Osteoblast (primary cell): ENCODE data around the gene SIRPA. TPM values are rescaled to one million over a fixed set of nuclear protein-coding genes. Genes with fewer than 3 reads are reported as not detected.

Experiments
- DNase-seq: peaks from one replicate; pipeline ENCODE4 v3.0.0; 2011; ENCODE audit warnings: low spot score, mixed read lengths; ENCODE audit not compliant: insufficient read length; ENCODE audit errors: missing footprints
- H2AFZ ChIP-seq: 2 replicates; pipeline ENCODE4 v1.6.0; 2011; ENCODE audit warnings: mild to moderate bottlenecking, low read length
- H3K27ac ChIP-seq: 2 replicates; pipeline ENCODE4 v1.5.1; 2011; ENCODE audit warnings: mild to moderate bottlenecking, low read depth, low read length, moderate library complexity
- H3K27me3 ChIP-seq: 2 replicates; pipeline ENCODE4 v1.6.0; 2012; ENCODE audit warnings: mild to moderate bottlenecking, control low read depth, inconsistent platforms, low read length, moderate library complexity; ENCODE audit not compliant: insufficient read depth
- H3K36me3 ChIP-seq: 2 replicates; pipeline ENCODE4 v1.5.1; 2011; ENCODE audit warnings: mild to moderate bottlenecking, low read length, control low read depth, moderate library complexity; ENCODE audit not compliant: insufficient read depth
- H3K4me1 ChIP-seq: 2 replicates; pipeline ENCODE4 v1.5.1; 2011; ENCODE audit warnings: mild to moderate bottlenecking, low read length, control low read depth, moderate library complexity; ENCODE audit not compliant: insufficient read depth
- H3K4me2 ChIP-seq: 2 replicates; pipeline ENCODE4 v1.6.0; 2011; ENCODE audit warnings: mild to moderate bottlenecking, low read length; ENCODE audit not compliant: insufficient read depth
- H3K4me3 ChIP-seq: fragments of 200-600 bp; sonication (generic); 3 replicates; pipeline ENCODE4 v1.5.1; 2012; ENCODE audit warnings: mild to moderate bottlenecking, low read length, inconsistent platforms; ENCODE audit not compliant: insufficient read depth
- H3K79me2 ChIP-seq: 2 replicates; pipeline ENCODE4 v1.6.0; 2012; ENCODE audit warnings: mild to moderate bottlenecking, low read length, control low read depth, inconsistent platforms; ENCODE audit not compliant: insufficient read depth
- H3K9me3 ChIP-seq: 2 replicates; pipeline ENCODE4 v1.5.1; 2011; ENCODE audit warnings: low read depth, low read length, control low read depth
- H4K20me1 ChIP-seq: 2 replicates; pipeline ENCODE4 v1.6.0; 2012; ENCODE audit warnings: mild to moderate bottlenecking, low read length, control low read depth; ENCODE audit not compliant: insufficient read depth
- total RNA-seq: library from RNA; depleted of rRNA; stranded (reverse); fragments of >200 nt; gene quantifications from 2 replicates; pipeline ENCODE4 v1.2.3, GENCODE V29; 2012
- TF ChIP-seq, protein P1 (sequence below): IDR thresholded peaks from 2 replicates; pipeline ENCODE4 v1.5.1; 2011; ENCODE audit warnings: mild to moderate bottlenecking, low read depth, low read length, moderate library complexity; ENCODE audit errors: extremely low read depth

SIRPA gene
- total RNA-seq, 1 donor: 15.9 TPM

DNA sequence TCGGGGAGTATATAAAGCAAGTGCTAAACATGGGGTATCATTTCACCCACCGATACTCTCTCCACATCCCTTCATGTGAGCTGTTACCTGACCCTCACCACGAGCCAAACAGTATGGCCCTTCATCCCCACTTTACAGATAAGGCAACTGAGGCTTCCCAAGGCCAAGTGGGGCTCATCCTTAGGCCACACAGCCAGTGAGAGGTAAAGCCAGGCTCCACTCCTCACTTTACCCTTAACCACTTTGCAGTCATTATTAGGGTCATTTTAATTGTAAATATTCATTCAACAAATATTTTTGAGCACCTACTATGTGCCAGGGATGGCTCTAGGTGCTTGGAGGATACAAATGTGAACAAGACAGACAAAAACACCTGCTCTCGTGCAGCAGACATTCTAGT, 7.0 kb downstream of the SIRPA start:
- Histone ChIP-seq H4K20me1 (peaks cover 72% of the 10 kb centered on the region), H3K27ac (no peak overlapping the region), H2AFZ (no peak overlapping the region), H3K9me3 (no peaks in the 10 kb centered on the region), H3K79me2 (peaks cover 83% of the 10 kb centered on the region), H3K36me3 (peaks cover 15% of the 10 kb centered on the region), H3K27me3 (no peaks in the 10 kb centered on the region), H3K4me1 (peaks cover 17% of the 10 kb centered on the region), H3K4me2 (no peak overlapping the region), H3K4me3 (no peak overlapping the region)
- DNase-seq: no peak
- TF ChIP-seq, protein P1, sequence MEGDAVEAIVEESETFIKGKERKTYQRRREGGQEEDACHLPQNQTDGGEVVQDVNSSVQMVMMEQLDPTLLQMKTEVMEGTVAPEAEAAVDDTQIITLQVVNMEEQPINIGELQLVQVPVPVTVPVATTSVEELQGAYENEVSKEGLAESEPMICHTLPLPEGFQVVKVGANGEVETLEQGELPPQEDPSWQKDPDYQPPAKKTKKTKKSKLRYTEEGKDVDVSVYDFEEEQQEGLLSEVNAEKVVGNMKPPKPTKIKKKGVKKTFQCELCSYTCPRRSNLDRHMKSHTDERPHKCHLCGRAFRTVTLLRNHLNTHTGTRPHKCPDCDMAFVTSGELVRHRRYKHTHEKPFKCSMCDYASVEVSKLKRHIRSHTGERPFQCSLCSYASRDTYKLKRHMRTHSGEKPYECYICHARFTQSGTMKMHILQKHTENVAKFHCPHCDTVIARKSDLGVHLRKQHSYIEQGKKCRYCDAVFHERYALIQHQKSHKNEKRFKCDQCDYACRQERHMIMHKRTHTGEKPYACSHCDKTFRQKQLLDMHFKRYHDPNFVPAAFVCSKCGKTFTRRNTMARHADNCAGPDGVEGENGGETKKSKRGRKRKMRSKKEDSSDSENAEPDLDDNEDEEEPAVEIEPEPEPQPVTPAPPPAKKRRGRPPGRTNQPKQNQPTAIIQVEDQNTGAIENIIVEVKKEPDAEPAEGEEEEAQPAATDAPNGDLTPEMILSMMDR: no peak

DNA sequence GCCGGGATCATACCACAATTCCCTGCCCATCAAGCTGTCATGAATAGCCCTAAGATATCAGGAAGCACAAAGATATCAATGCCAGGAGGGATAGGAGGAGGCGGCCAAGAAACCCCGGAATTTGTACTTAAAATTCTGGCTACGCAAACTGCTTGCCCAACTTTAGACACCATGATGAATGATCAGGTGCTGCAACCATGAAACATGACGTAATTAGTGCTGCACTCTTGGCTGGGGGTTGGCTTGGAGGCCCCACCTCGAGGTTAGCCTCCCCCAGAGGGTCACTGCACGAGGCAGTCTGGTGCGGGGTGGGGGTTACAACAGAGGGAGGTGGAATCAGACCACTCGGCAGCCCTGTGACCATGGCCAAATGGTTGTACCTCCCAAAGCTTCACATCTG, 8.9 kb downstream of the SIRPA start:
- no peak for DNase-seq
- H3K27me3 ChIP-seq: no peaks in the 10 kb centered on the region
- no peaks in the 10 kb centered on the region for H3K9me3 ChIP-seq
- peaks cover 28% of the 10 kb centered on the region for H3K4me1 ChIP-seq
- TF ChIP-seq, protein P1: no peak
- H2AFZ ChIP-seq: no peak overlapping the region
- H3K4me3 ChIP-seq: no peak overlapping the region
- peaks cover 74% of the 10 kb centered on the region for H4K20me1 ChIP-seq
- peaks cover 13% of the 10 kb centered on the region for H3K36me3 ChIP-seq
- H3K79me2 ChIP-seq: peaks cover 80% of the 10 kb centered on the region
- no peak overlapping the region for H3K27ac ChIP-seq
- H3K4me2 ChIP-seq: no peak overlapping the region

DNA sequence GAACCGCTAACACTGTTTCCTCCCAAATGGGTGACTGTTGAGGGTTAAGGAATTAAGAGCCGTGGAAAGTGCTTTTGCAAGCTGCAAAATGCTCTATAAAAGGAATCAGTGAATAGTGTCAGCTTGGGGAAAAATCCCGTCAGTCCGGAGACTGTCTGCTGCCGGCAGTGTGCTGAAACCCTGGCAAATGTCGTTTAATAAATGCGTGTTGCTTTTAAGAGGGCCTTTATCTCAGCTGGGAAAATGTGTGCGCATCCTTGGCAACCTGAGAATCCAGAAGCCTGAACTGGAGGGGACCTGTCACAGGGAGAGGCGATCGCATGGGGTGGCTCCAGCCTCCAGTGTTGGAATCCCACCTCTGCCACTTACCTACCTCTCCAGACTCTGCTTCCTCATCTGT, 9.8 kb downstream of the SIRPA start:
- Histone ChIP-seq H2AFZ (no peak overlapping the region), H3K27me3 (no peaks in the 10 kb centered on the region), H3K36me3 (peaks cover 9% of the 10 kb centered on the region), H4K20me1 (peaks cover 73% of the 10 kb centered on the region), H3K27ac (no peak overlapping the region), H3K9me3 (no peaks in the 10 kb centered on the region), H3K4me3 (no peak overlapping the region), H3K4me1 (peaks cover 28% of the 10 kb centered on the region), H3K4me2 (no peak overlapping the region), H3K79me2 (peaks cover 77% of the 10 kb centered on the region)
- DNase-seq: no peak
- TF ChIP-seq, protein P1: no peak

DNA sequence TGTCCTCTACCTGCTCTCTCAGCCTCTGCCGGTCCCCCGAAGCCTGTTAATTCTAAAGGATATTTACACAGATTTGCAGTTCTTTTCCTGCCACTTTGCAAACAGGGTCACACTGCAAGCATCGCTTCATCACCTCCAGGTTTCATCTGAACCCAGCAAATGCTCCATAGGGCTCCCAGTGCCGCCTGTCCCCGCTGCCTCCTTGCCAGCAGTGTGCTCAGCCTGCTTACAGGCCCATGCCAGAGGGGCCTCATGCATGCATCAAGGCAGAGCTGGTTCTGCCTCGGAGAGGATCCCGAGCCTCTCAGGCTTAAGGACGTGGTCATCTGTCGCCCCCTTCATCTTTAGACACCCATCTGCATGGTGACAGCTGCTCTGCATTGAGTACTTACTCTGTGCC, 10.5 kb downstream of the SIRPA start:
- peaks cover 76% of the 10 kb centered on the region for H4K20me1 ChIP-seq

More for the DNA sequence above, 10.5 kb downstream of the SIRPA start:
- H2AFZ ChIP-seq: no peak overlapping the region
- TF ChIP-seq, protein P1: no peak
- no peak overlapping the region for H3K4me2 ChIP-seq
- peaks cover 25% of the 10 kb centered on the region for H3K4me1 ChIP-seq
- DNase-seq: no peak
- no peak overlapping the region for H3K4me3 ChIP-seq
- H3K9me3 ChIP-seq: no peaks in the 10 kb centered on the region
- H3K79me2 ChIP-seq: peaks cover 72% of the 10 kb centered on the region
- no peaks in the 10 kb centered on the region for H3K27me3 ChIP-seq
- peak overlapping the region; percentile 63 for H3K27ac ChIP-seq
- H3K36me3 ChIP-seq: peaks cover 6% of the 10 kb centered on the region
